Adipocyte (in vitro differentiated cells): ENCODE results near the gene NDUFAF3.
A peak's percentile ranks its signal among the peaks of the same experiment; 100 is the strongest.
"Not testable (repeated sequence)": the region's sequence is repeated elsewhere in the genome, so short reads cannot be mapped to it uniquely, and the experiment has no call there.

Experiments
- DNase-seq: peaks from one replicate; pipeline ENCODE4 v3.0.0-alpha.2; 2015; ENCODE audit warnings: low read depth
- H3K27me3 ChIP-seq: replicated peaks from 2 replicates; pipeline ENCODE4 v1.7.0; 2013; ENCODE audit warnings: mild to moderate bottlenecking, low read length, moderate library complexity; ENCODE audit not compliant: control insufficient read depth, insufficient read depth
- H3K36me3 ChIP-seq: 2 replicates; pipeline ENCODE4 v1.7.0; 2013; ENCODE audit warnings: low read length, mild to moderate bottlenecking, moderate library complexity; ENCODE audit not compliant: control insufficient read depth, insufficient read depth, severe bottlenecking
- H3K4me1 ChIP-seq: 2 replicates; pipeline ENCODE4 v1.7.0; 2013; ENCODE audit warnings: mild to moderate bottlenecking, low read length, moderate library complexity; ENCODE audit not compliant: control insufficient read depth, insufficient read depth
- H3K4me3 ChIP-seq: 2 replicates; pipeline ENCODE4 v1.7.0; 2013; ENCODE audit warnings: mild to moderate bottlenecking, low read length, moderate library complexity
- H3K9ac ChIP-seq: 2 replicates; pipeline ENCODE4 v1.7.0; 2013; ENCODE audit warnings: mild to moderate bottlenecking, low read length, moderate library complexity
- H3K9me3 ChIP-seq: 2 replicates; pipeline ENCODE4 v1.7.0; 2013; ENCODE audit warnings: mild to moderate bottlenecking, low read length, moderate library complexity; ENCODE audit not compliant: control insufficient read depth

Gene NDUFAF3

GRCh38 chr3:49004352-49005302, 17.3 kb upstream of the NDUFAF3 start:
- Histone ChIP-seq H3K4me3 (no peak overlapping the region), H3K4me1 (peaks cover 18% of the 10 kb centered on the region), H3K36me3 (no peaks in the 10 kb centered on the region), H3K27me3 (no peaks in the 10 kb centered on the region), H3K9me3 (no peaks in the 10 kb centered on the region), H3K9ac (no peak overlapping the region)
- DNase-seq = no peak

GRCh38 chr3:49005303-49005680, 16.6 kb upstream of the NDUFAF3 start:
- no peak overlapping the region for H3K4me3 ChIP-seq
- H3K27me3 ChIP-seq = no peaks in the 10 kb centered on the region
- DNase-seq = no peak
- no peak overlapping the region for H3K9ac ChIP-seq
- H3K4me1 ChIP-seq = peaks cover 18% of the 10 kb centered on the region
- H3K36me3 ChIP-seq = no peaks in the 10 kb centered on the region
- H3K9me3 ChIP-seq = no peaks in the 10 kb centered on the region

- peaks cover 18% of the 10 kb centered on the region for H3K4me1 ChIP-seq
- H3K36me3 ChIP-seq = no peaks in the 10 kb centered on the region
- no peaks in the 10 kb centered on the region for H3K27me3 ChIP-seq
- peak overlapping the region; percentile 92 for H3K4me3 ChIP-seq
- no peaks in the 10 kb centered on the region for H3K9me3 ChIP-seq
- no peak for DNase-seq
- H3K9ac ChIP-seq = peak overlapping the region; percentile 95
Measured at GRCh38 chr3:49005998-49006397, 15.9 kb upstream of the NDUFAF3 start.

- Histone ChIP-seq H3K4me3 (peak overlapping the region; percentile 92), H3K4me1 (peaks cover 18% of the 10 kb centered on the region), H3K27me3 (no peaks in the 10 kb centered on the region), H3K9me3 (no peaks in the 10 kb centered on the region), H3K9ac (peak overlapping the region; percentile 95), H3K36me3 (no peaks in the 10 kb centered on the region)
- peak; percentile 50 for DNase-seq
Measured at GRCh38 chr3:49006408-49007067, 15.4 kb upstream of the NDUFAF3 start.

GRCh38 chr3:49007068-49007770, 14.7 kb upstream of the NDUFAF3 start, which contains the start of gene WDR6:
WDR6 (plus strand) TSS chr3:49007391; CDS start chr3:49007432, 41 bp downstream.
- Histone ChIP-seq H3K36me3 (no peaks in the 10 kb centered on the region), H3K27me3 (no peaks in the 10 kb centered on the region), H3K4me1 (peaks cover 18% of the 10 kb centered on the region), H3K9ac (peak within 1 kb of the TSS; percentile 95), H3K4me3 (peak within 1 kb of the TSS; percentile 92), H3K9me3 (no peaks in the 10 kb centered on the region)
- DNase-seq = peak; percentile 98

GRCh38 chr3:49007771-49008528, 14.0 kb upstream of the NDUFAF3 start:
- Histone ChIP-seq H3K27me3 (no peaks in the 10 kb centered on the region), H3K9me3 (no peaks in the 10 kb centered on the region), H3K4me1 (peaks cover 18% of the 10 kb centered on the region), H3K4me3 (peak overlapping the region; percentile 92), H3K9ac (peak overlapping the region; percentile 95), H3K36me3 (peaks cover 5% of the 10 kb centered on the region)
- peak; percentile 94 for DNase-seq

GRCh38 chr3:49008627-49009026, 13.3 kb upstream of the NDUFAF3 start:
- not testable (repeated sequence) for H3K36me3 ChIP-seq, DNase-seq
- H3K4me3 ChIP-seq = peak overlapping the region; percentile 92

GRCh38 chr3:49009396-49009795, 12.5 kb upstream of the NDUFAF3 start:
- no peak overlapping the region for H3K4me3 ChIP-seq
- H3K9ac ChIP-seq = no peak overlapping the region
- no peaks in the 10 kb centered on the region for H3K27me3 ChIP-seq
- H3K4me1 ChIP-seq = peaks cover 18% of the 10 kb centered on the region
- DNase-seq = no peak
- no peaks in the 10 kb centered on the region for H3K9me3 ChIP-seq
- H3K36me3 ChIP-seq = peaks cover 8% of the 10 kb centered on the region

More at GRCh38 chr3:49008627-49009026, 13.3 kb upstream of the NDUFAF3 start:
- H3K4me1 ChIP-seq = peaks cover 18% of the 10 kb centered on the region
- H3K9me3 ChIP-seq, H3K27me3 ChIP-seq: not testable (repeated sequence)
- peak overlapping the region; percentile 75 for H3K9ac ChIP-seq

GRCh38 chr3:49012441-49013017, 9.4 kb upstream of the NDUFAF3 start:
- no peak overlapping the region for H3K4me3 ChIP-seq
- H3K9ac ChIP-seq = no peak overlapping the region
- peaks cover 27% of the 10 kb centered on the region for H3K36me3 ChIP-seq
- no peaks in the 10 kb centered on the region for H3K9me3 ChIP-seq
- H3K27me3 ChIP-seq = no peaks in the 10 kb centered on the region
- no peak for DNase-seq
- peaks cover 12% of the 10 kb centered on the region for H3K4me1 ChIP-seq

- no peaks in the 10 kb centered on the region for H3K9me3 ChIP-seq
- no peak overlapping the region for H3K4me3 ChIP-seq
- H3K27me3 ChIP-seq = no peaks in the 10 kb centered on the region
- peaks cover 12% of the 10 kb centered on the region for H3K4me1 ChIP-seq
- H3K36me3 ChIP-seq = peaks cover 27% of the 10 kb centered on the region
- H3K9ac ChIP-seq = no peak overlapping the region
- DNase-seq = no peak
Measured at GRCh38 chr3:49013113-49013737, 8.7 kb upstream of the NDUFAF3 start.
